Measurements from ENCODE around the gene TESK2.
A peak's percentile ranks its signal among the peaks of the same experiment; 100 is the strongest.
"Not testable (repeated sequence)": the region's sequence is repeated elsewhere in the genome, so short reads cannot be mapped to it uniquely, and the experiment has no call there.

TESK2 gene

DNA sequence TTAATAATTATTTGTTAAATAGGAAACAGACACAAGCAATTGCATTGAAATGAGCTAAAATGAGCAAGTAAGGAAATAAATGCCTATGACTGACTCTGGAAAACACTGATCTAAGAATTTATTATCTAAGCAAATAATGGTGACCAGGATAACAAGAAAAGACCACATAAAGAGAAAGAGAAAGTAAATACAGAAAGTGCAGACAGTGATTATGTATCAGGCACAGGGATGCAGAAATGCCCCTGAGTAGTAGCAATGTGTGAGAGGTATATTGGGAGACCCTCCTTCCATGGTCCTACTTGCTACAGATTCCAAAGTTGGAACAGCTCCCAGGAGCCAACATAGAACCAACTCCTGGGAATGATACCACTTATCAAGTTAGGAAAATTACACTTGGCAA, 117.4 kb downstream of the TESK2 start:
- DNase-seq, result no peak

DNA sequence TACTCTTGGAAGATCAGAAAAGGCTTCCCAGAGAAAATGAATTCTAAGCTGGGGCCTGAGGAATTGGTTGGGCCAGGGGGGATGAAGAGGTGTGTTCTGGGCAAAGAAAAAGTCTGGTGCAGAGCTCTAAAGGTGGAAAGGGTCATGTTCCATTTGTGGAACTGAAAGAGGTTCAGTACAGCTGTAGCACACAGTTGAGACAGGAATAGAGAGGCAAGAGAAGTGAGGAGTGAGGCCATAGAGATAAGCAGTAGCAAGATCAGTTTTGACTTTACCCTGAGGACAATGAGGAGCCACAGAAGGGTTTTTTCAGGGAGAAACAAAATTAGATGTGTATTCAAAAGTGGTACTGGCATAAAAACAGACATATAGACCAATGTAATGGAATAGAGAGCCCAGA, 120.4 kb downstream of the TESK2 start:
- no peak for DNase-seq

DNA sequence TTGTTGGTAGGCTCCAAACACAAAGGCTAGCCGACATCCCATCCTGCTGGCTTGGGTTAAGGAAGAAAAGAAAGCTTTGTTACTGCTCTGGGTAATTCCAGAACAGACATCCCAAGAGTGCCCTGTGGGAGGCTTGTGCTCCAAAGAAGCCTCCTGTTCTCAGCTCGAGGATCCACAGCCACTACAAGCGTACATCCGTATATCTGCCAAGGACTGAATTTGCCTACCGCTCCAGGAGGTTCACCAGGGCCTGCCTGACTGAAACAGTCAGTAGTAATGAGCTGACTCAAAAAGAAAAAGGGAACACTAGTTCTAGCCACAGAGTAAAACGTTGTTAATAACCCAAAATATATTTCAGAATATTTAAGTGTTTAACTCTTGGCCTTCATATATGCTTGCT, 125.9 kb downstream of the TESK2 start:
- no peak for DNase-seq

DNA sequence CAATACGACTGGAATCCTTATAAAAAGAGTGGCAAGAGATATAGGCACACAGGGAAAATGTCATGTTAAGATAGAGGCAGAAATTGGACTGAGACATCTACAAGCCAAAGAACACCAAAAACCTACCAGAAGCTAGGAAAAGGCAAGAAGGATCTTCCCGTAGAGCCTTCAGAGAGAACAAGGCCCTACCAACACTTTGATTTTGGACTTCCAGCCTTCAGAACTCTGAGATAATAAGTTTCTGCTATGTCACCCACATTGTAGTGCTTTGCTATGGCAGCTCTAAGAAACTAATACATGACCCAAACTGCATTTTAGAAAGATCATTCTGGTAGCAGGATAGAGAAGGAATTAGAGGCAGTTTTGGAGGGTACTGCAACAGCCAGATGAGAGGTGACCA, 126.7 kb downstream of the TESK2 start:
- no peak for DNase-seq

DNA sequence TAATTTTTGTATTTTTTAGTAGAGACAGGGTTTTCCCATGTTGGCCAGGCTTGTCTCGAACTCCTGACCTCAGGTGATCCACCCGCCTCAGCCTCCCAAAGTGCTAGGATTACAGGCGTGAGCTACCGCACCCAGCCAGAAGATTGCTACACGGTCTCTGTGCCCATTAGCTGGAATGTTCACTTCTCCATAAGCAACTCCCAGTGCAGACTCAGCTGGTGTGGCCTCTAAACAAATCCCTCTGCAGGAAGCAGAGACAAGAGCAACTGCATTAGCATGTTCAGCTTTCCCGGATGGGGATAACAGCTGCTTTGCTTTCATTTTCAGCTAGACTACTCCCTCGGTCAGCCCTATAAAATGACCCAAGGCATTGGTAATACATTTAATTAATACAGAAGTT, 130.0 kb downstream of the TESK2 start:
- not testable (repeated sequence) for DNase-seq

DNA sequence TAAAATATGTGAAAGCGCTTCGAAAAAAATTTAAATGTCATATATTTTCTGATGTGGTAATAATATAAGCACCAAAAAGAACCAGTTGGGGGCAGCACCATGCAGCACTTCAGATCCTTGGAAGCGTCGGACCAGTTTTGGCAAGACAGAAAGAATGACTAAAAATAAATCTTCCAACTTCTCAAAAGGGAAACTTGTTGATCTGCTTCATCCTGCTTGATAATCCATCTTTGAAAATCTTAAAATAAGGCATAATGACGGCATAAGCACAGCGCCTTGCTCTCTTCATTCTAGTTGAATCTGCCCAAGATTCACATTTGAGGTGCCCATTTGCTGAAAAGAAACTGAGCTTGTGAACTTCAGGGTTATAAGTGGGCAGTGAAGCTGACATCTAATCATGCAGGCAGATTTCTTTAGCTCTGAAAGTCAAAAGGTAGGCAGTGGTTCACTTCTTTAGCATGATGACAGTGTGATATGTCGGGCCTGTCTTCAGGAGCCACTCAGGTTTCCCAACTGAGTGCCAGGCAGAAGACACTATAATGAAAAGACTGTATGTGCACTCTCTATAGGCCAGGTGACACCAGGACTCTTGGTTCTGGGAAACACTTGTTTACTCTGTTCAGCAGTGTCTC, 131.0 kb downstream of the TESK2 start:
- peak in 1 of 2 experiments; percentile 2 for DNase-seq

DNA sequence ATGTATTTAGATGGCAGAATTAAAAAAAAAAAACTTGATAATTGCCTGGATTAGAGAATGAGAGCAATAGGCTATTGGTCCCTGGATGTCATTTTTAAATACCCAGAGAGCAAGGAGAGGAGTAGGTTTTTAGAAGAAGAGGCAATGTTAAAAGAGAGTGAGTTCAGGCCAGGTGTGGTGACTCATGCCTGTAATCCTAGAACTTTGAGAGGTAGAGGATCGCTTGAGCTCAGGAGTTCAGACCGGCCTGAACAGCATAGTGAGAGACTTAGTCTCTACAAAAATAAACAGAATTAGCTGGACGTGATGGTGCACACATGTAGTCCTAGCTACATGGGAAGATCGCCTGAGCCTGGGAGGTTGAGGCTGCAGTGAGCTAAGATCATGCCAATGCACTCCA, 134.8 kb downstream of the TESK2 start:
- DNase-seq, result no peak

DNA sequence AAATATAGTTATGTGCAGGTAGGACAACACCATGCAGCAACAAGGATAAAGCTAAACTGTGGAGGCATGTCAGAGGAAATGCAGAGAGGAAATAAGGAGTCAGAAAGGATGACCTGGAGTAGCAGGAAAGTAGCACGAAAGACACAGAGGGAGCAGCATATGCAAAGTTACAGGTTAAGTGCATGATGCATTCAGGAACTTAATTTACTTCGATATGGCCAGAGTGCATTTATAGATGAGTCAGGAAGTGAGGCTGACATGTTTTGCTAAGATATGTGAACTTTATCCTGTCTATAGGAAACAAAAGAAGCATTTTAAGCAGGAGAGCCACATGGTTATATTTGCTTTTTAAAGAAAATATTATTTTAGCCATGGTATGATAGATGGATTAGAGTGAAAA, 135.3 kb downstream of the TESK2 start:
- DNase-seq, result no peak

DNA sequence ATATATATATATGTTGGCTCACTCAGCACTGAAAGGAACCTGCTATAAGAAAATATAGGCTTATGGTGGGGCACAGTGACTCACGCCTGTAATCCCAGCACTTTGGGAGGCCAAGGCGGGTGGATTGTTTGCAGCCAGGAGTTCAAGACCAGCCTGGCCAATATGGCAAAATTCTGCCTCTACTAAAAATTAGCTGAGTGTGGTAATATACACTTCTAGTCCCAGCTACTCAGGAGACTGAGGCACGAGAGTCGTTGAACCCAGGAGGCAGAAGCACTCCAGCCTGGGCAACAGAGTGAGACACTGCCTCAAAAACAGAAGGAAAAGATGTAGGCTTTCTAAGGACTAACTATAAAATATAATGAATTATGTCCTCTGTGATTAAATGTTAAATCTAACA, 136.1 kb downstream of the TESK2 start:
- no peak for DNase-seq

DNA sequence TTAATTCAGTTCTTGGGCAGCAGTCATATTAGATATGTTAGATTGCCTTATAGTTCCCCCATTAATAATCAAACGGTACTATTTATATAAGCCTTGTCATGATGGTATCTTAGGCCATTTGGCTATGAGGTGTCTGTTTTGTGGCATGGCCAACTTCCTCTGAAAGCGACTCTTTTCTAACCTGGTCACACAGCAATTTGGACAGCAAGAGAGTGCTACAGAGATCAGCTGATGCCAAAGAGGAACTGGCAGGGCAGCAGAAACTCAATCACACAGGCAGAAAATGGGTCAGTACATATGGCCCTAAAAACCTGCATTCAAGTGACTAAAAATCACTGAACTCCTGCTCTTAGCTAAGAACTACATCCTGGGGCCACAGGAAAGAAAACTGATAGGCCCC, 137.3 kb downstream of the TESK2 start:
- no peak for DNase-seq

DNA sequence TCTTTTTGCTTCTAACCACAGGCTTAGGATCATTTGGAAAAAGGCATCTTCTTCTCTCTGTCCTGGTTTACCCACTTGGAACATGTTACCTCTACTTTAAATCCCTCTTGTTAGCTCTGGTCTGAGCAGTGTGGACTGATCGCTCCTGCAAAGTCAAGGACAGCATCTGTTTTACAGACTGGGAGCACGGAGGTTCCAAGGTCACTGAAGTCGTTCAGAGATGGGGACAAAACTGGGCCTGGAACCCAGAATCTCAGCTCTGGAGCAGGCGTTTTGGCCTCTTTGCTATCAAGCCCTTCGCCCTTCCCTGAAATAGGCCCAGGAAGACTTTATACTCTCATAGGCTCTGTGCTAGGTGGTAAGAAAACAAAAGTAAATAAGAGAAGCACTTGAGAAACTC, 139.5 kb downstream of the TESK2 start:
- no peak for DNase-seq

DNA sequence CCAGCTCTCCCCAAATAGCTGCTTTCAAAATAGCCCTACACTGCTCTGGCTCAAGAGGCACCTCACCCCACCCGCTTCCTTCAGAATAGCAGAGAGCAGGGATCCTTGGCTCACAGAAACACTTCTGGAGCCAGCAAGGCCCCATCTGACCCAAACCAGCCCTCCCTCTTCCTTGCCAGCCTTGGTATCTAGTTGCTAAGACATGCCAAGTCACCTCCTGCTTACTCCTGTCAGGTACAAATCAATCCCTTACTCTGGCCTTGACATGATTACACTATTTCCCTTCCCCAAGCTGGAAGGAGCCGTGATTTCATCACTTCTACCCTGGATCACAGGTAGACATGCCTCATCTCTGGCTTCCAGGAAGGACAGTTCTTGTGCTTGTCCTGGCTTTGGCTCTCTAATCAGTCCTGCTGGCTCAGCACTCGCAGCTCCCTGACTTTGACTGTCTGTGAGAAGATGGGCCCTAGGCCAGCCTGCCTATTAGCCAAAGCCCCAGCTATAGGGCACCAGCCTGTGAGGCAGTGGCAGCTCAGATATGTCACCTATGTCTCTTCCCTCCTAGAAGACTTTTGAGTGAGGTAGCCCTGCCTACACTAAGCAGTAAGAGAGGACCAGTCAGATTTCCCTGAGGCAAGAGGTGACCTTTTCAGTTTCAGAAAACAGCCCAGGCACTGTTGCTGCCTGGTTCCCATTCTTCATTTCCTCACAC, 141.8 kb downstream of the TESK2 start:
- DNase-seq, result peak; percentile 80 to 85

DNA sequence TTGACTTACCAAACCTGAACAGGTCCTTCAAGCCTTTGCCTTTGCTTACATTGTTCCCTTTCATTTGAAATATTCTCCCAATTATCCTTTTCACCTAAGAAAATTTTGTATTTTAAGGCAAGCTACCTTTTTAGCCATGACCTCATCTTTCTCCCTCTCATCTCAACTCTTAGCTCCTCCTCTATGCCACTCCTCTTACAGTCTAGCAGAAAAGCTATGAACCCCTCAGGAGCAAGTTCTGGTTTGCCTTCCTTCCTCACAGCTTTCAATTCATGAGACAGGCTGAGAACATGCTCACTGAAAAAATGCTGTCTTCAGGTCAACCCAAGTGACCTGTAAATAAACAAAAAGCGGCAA, 142.4 kb downstream of the TESK2 start:
- DNase-seq, result no peak

DNA sequence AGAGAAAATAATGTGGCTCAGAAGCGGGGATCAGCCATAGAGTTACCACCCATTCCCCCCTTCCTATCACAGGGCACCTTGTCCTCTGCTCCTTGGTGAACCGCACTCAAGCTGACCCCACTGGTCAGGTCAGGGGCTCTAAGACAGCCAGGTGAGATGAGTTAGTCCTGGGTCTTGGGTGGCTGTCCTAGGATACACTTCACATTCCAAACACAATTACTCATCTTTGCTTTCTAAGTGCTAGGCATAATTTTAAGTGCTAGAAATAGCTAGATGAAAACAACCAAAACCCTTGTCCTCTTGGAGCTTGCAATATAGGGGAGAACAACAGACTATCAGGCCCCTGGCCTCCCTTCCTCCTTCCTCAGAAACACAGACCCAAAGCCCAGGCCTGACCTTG, 142.9 kb downstream of the TESK2 start:
- no peak for DNase-seq

DNA sequence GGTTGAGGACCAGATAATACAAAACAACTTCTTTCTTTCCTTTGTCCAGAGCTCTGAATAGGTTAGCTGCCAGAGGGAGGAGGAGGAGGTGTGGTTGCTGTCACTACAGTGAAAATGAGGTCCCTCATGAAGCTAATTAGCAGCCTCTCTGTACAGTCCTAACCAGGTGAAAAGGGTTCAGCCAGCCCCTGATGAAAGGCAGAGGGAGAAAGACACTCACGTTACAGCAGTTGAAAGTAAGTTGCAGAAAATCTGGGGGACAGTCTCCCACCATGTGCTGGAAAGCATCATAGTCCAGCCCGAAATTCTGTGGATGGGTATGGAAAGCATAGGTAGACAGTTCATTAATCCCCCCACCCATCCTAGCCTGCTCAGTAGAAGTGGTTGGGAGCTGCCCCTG, 144.5 kb downstream of the TESK2 start:
- DNase-seq, result no peak

DNA sequence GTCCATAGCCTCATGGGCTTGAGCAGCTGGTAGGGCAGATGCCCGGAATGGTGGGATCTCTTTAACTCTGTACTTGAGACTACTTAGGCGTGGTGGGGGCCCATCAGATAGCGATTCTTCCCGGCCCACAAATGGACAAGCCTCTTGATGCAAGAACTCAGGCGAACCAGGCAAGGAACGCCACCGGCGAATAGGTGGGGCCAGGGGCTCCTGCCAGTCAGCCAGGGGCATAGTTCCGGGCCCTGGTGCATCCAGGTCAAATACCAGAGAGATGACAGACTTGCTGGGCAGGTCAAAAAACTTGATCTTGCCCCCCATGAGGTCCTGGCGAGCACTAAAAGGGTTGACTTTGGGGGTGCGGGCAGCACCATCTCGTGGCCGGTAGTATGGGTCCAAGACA, 145.9 kb downstream of the TESK2 start:
- DNase-seq, result no peak

DNA sequence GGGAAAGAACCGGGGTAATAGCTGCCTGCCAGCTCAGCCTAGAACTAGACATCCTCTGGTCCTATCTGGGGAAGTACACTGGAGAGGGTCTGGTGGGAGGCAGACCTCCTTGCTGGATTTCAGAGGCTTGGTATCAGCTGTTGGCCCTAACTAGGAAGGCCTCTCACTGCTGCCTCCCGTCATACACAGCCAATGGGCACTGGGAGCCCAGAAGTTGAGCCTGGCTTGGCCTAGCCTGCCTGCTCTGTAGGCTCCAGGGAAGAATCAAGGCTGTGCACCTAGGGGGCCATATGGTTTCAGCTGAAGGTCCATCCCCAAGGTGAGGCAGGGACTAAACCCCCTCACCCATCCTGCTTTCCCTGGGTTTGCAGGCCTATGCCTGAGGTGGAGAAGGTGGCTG, 146.5 kb downstream of the TESK2 start:
- DNase-seq, result no peak

DNA sequence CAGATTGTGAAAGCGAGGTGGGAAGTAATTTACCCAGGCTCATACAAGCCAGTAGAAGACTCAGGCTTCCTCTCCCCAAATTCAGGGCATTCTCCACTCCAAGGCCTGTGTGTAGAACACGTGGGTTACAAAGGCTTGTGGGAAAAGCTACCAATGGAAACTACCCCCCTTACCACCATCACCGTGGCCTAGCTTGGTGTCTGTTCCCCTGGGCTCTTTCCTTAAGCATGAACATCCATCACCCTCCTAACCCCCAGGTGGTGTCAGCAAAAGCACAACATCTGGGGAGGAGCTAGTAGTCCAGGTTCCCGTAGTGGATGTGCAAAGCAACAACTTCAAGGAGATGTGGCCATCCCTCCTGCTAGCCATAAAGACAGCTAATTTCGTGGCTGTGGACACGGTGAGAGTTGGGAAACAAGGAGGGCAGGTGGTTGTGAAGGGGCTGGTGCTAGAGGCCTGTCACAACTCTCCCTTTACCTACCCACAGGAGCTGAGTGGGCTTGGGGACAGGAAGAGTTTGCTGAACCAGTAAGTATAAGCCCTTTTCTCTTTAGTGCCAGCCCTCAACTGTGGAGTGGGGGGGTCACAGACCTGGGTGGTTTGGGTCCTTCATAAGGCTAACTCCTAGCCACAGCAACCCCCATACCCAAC, 150.0 kb downstream of the TESK2 start:
- DNase-seq, result no peak

DNA sequence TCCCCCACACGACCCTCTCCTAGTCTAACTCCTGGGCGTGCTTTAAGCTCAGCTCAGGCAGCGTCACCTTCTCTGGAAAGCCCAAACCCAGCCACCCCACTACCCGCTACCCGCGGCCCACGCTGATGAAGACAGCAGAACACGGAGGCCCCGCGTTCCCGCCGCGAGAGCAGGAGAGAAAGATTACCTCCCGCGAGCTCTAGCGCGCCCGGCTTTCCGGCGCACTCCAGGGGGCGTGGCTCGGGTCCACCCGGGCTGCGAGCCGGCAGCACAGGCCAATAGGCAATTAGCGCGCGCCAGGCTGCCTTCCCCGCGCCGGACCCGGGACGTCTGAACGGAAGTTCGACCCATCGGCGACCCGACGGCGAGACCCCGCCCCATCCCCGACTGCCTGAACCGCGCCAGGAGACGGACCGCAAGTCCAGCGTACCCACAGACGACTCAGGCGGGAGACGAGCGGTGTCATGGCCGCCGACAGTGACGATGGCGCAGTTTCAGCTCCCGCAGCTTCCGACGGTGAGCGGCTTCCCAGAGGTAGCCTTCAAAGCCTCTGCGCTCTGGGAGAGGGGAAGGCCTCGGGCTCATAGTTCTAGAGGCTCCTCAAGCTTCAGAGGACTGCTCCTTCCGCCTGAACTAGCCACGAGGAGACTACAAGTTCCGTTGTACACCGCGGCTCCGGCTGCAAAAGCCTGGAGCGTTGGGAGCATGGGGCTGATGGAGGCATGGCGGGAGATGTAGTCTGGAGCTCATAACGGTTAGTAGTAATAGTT, 151.0 kb downstream of the TESK2 start, which contains the start of the genes MUTYH and TOE1:
Gene MUTYH (minus strand): TSS at position 652 of the 770 bp plus-strand sequence. CDS start 5,935 bp downstream, outside the sequence.
Gene TOE1 (plus strand): TSS at position 382 of the 770 bp plus-strand sequence. CDS start 83 bp downstream, at position 465.
- peak; percentile 63 to 80 for DNase-seq

DNA sequence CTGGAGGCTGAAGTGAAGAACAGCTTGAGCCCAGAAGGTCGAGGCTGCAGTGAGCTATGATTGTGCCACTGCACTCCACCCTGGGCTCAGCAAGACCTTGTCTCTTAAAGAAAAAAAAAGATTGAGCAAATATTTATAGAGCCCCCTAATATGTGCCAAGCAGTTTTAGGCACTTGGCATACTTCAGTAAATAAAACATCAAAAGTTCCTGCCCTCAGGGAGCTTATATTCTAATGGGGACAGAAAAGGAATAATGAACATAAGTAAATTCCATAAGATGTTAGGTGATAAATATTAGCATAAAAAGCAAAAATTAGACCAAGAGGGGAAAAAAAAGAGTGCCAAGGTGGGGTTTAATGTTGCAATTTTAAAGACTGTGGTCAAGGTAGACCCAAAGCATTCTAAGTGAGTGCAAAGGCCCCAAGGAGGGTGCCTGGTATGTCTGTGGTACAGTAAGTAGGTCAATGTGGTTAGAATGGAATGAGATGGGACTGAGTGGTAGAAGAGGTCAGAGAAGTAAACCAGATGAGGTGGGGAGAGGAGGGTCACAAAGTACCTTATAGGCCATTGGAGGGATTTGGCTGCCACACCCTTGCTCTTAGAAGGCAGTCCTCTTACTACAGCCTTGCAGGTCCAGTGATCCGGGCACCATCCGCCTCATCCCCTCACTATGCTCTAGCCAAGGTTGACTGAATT, 153.2 kb downstream of the TESK2 start:
- DNase-seq, result no peak

DNA sequence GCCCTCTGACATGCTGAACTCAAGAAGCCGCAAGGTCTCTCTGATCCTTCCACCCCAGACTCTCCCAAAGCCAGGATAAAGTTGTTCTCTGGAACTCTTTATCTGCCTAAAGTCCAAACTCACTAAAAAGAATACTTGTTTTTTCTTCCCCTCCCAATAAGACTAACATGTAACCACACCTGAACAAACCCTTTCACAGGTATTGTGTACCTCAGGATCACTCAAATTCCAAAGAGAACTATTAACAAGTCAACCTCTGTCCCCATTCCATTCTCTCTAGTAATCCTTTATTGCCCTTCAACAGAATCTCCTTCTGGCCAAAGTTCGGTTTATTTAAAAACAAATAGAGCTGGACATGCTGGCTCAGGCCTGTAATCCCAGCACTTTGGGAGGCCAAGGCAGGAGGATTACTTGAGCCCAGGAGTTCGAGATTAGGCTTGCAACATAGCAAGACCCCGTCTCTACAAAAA, 155.1 kb downstream of the TESK2 start:
- DNase-seq, result no peak
